ENCODE results near the gene GRIK4.

Gene GRIK4

GRCh38 chr11:120896687-120897086 is 385.1 kb downstream of the GRIK4 start:
- DNase-seq, result no peak

GRCh38 chr11:120898568-120898967 is 387.0 kb downstream of the GRIK4 start:
- DNase-seq, result no peak

GRCh38 chr11:120899720-120900119 is 388.2 kb downstream of the GRIK4 start:
- no peak for DNase-seq

- DNase-seq, result no peak
Observed at GRCh38 chr11:120900643-120901042, 389.1 kb downstream of the GRIK4 start.

- no peak for DNase-seq
Observed at GRCh38 chr11:120903686-120904085, 392.1 kb downstream of the GRIK4 start.

GRCh38 chr11:120904116-120904515 is 392.6 kb downstream of the GRIK4 start:
- DNase-seq, result no peak

GRCh38 chr11:120906766-120907165 is 395.2 kb downstream of the GRIK4 start:
- no peak for DNase-seq

GRCh38 chr11:120907971-120908370 is 396.4 kb downstream of the GRIK4 start:
- no peak for DNase-seq

GRCh38 chr11:120908461-120909181 is 397.1 kb downstream of the GRIK4 start:
- DNase-seq, result no peak

GRCh38 chr11:120909676-120910416 is 398.3 kb downstream of the GRIK4 start:
- DNase-seq, result no peak

GRCh38 chr11:120911943-120912342 is 400.4 kb downstream of the GRIK4 start:
- no peak for DNase-seq

GRCh38 chr11:120912504-120912903 is 401.0 kb downstream of the GRIK4 start:
- no peak for DNase-seq

GRCh38 chr11:120912915-120913314 is 401.4 kb downstream of the GRIK4 start:
- no peak for DNase-seq

GRCh38 chr11:120914021-120914420 is 402.5 kb downstream of the GRIK4 start:
- DNase-seq, result no peak

- no peak for DNase-seq
Observed at GRCh38 chr11:120914601-120915000, 403.1 kb downstream of the GRIK4 start.

GRCh38 chr11:120917559-120918239 is 406.2 kb downstream of the GRIK4 start:
- no peak for DNase-seq

GRCh38 chr11:120918257-120918656 is 406.7 kb downstream of the GRIK4 start:
- DNase-seq, result no peak

GRCh38 chr11:120919045-120919444 is 407.5 kb downstream of the GRIK4 start:
- no peak for DNase-seq

GRCh38 chr11:120919566-120919965 is 408.0 kb downstream of the GRIK4 start:
- no peak for DNase-seq

GRCh38 chr11:120923866-120924508 is 412.4 kb downstream of the GRIK4 start:
- no peak for DNase-seq

GRCh38 chr11:120925944-120926343 is 414.4 kb downstream of the GRIK4 start:
- DNase-seq, result no peak

GRCh38 chr11:120928627-120929026 is 417.1 kb downstream of the GRIK4 start:
- no peak for DNase-seq

GRCh38 chr11:120929090-120929489 is 417.5 kb downstream of the GRIK4 start:
- no peak for DNase-seq

All from activated effector memory CD4-positive, alpha-beta T cell treated with Interleukin-2 at 50 U/mL for 16 hours (primary cell).